ENCODE data around the gene MXRA7.

Gene MXRA7

DNA sequence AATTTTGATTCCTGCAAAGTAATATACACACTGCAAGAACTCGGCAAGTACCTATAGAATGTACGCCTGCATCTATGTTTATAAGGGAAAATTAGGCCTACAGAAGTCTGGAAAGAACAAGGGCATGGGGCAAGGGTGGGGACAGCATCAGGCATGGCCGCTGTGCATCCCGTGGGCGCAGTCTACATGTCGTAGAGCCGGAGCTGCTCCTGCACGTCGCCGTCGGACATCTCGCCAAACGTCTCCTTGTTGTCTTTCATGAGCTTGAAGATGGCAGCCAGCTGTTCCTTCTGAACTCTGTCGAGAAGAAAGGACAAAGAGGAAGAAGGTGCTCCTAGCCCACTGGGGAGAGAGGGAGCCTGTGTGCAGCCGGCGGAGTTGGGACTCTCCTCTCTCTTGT, 33.4 kb downstream of the MXRA7 start:
- DNase-seq (ENCODE audit: low spot score), result no peak

DNA sequence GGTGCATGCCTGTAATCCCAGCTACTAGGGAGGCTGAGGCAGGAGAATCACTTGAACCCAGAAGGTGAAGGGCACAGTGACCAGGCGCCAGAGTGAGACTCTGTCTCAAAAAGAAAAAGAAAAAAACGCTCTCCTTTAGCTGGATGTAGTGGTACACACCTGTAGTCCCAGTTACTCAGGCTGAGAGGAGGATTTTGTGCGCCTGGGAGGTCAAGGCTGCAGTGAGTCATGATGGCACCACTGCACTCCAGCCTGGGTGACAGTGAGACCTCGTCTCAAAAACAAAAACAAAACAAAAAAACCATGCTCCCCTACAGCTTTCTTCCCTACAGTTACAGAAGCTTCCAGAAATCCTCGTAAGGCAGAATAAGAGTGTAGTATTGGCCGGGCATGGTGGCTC, 34.1 kb downstream of the MXRA7 start:
- no peak for DNase-seq (ENCODE audit: low spot score)

DNA sequence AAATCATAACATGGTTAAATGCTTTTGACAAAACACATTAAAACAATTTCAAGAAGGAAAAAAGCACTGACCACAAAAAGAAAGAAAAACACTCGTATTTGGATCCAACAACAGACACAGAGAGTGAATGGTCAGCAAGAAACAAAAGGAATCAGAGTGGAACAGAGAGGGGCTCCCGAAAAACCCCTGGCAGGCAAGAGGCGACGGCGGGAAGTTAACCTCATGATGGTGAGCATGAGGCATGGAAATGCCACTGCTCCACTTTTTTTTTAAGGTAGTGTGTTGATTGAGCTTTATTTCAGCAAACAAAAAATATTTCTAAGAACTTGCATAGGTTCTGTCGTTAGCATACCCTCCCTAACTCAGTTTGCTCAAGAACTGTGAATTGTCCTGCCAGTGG, 35.1 kb downstream of the MXRA7 start:
- no peak for DNase-seq (ENCODE audit: low spot score)

DNA sequence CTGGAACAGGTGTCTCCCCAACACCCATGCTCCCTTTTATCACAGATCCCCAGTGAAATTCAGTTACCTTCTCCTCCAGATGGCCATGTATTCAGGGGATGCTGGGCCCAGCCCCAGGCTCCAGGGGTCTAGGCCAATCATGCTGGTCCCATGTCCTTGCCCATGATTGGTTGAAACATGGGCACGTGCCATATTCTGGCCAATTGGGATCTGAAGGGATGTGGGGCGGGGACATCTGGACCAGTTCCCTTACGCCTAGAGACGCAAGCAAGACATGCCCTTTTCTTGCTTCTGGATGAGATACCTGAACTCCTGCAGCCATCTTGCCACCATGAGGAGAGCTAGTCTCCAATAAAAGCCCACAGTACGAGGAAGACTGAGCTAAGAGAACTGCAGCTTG, 36.2 kb downstream of the MXRA7 start:
- DNase-seq (ENCODE audit: low spot score), result no peak

- DNase-seq (ENCODE audit: low spot score), result no peak
These were observed 37.0 kb downstream of the MXRA7 start for GRCh38 chr17:76673729-76674128.

- DNase-seq (ENCODE audit: low spot score), result no peak
These were observed 37.9 kb downstream of the MXRA7 start for GRCh38 chr17:76672892-76673291.

DNA sequence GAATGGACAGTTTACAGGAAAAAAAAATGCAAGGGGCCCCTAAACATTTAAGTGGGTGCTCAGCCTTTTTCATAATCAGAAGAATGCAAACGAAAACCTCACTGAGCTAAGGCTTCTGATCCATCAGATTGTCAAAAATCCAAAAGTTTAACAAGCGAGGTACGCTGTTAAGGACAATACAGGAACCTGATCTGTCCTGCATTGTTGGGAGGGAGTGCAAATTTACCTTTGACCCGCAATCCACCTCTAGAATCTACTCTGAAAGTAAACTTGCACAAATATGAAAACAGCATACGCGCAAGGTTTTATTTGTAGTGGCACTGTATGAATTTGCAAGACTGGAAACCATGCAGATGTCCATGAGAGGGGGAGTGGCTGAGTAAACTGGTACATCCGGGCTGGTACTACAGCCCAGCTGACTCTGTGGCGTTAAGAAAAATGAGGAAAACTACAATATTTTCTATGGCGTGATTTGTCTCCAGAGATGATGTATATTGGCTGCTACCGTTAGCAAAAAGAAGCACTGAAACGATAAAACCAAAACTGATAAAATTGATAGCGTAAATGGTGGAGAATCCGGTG, 38.4 kb downstream of the MXRA7 start:
- DNase-seq (ENCODE audit: low spot score), result no peak

DNA sequence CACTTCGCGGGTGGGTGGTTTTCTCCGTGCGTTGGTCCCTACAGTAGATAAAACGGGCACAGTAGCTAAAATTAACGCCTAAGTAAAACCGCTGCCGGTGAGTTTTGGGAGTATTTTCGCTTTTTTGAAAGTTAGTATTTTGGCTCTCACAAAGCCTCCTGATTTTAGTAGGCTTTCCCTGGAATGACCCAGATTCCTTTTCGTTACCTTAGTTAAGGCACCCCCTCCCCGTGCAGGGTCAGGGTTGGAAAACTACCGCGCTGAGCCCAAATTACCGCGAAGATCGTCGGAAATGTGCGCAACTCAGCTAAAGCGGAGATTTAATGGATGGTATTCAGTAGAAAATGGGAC, 38.9 kb downstream of the MXRA7 start:
- no peak for DNase-seq (ENCODE audit: low spot score)

DNA sequence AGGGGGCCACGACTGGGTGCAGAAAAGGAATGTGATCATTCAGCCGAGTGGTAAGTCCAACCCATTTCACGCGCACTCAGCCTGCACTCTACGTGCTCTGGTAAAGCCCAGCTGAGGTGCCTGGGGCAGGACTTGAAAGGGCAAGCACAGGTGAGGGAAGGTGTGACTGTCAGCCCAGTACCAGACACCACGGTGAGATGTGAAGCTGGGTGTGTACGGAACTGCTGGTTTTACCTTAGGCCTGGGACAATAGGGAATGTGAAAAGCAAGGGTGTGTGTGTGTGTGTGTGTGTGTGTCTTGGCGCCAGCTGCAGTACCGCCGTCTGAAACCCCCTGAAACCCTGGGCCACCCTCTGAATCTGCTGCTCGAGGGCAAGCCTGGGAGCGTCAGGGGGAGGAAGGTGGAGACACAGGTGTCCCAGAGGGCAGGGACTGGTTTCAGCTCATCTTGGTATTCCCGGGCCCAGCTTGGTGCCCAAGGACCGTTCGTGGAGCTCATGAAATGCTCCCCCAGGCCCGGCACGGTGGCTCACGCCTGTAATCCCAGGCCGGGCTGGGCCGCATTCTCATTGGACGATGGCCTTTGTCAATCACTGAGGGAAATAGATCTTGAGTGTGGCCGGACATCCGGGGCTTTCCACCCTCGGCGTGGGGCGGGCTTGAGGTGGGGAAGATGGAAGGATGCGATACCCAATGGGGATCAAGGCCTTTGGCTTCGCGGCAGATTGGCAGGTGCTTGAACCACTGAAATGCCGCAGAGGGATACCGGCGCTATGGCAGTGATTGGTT, 39.4 kb downstream of the MXRA7 start:
- peak; percentile 100 for DNase-seq (ENCODE audit: low spot score)

- DNase-seq (ENCODE audit: low spot score), result no peak
These were observed 40.0 kb downstream of the MXRA7 start for GRCh38 chr17:76670718-76671122.

- no peak for DNase-seq (ENCODE audit: low spot score)
These were observed 40.6 kb downstream of the MXRA7 start for GRCh38 chr17:76670020-76670717.

DNA sequence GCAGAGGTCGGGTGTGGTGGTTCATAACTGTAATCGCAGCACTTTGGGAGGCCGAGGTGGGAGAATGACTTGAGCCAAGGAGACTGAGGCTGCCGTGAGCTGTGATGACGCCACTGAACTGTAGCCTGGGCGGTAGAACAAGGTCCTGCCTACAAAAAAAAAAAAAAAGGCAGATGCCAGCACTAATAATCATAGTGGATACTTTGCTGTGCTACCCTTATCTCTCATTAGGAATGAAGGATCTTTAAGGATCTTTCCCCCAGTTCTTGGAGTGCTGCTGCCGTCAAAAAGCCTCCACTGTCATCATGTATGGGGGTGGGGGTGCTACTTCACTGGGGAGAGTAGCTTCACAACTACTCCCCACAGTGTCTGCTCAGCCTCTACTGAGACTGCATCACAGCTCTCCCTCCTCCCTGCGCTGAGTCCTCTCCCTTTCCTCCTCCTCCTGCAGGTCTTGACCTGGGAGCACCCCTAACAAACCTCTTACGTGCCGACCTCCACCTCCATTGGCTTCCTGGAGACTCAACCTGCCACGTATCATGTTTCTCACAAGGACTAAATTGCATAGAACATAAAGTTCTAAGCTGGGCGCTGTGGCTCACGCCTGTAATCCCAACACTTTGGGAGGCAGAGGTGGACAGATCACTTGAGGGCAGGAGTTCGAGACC, 42.8 kb downstream of the MXRA7 start:
- no peak for DNase-seq (ENCODE audit: low spot score)

- no peak for DNase-seq (ENCODE audit: low spot score)
These were observed 43.3 kb downstream of the MXRA7 start for GRCh38 chr17:76667491-76667755.

- DNase-seq (ENCODE audit: low spot score), result no peak
These were observed 50.1 kb downstream of the MXRA7 start for GRCh38 chr17:76660656-76661042.

DNA sequence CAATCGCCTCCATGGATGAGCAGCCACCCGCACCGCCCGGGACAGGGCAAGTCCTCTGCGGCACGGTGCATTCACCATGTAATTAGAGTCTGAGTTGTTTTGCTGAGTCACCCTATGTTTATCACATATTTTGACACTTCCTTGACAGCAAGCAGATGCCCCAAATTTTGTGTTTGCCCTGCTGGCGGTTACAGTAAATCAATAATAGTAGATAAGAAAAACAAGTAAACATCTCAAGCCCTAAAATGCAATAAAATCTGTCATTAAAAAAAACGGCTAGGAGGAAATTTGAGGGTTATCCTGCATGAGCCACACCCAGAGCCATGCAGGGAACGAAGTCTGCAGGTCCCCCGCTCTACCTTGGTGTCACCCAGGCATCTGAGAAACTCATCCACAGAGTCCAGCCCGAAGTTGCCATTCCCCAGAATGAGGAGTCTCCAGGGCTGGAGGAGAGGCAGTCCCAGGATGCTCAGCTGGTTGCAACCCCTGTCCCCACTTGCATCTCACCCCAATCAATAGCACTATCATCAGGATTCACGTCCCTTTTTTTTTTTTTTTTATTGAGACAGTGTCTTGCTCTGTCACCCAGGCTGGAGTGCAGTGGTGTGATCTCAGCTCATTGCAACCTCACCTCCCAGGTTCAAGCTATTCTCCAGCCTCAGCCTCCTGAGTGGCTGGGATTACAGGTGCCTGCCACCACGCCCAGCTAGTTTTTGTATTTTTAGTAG, 50.7 kb downstream of the MXRA7 start:
- DNase-seq (ENCODE audit: low spot score), result peak; percentile 68

GRCh38 chr17:76658242-76658662, 52.5 kb downstream of the MXRA7 start:
- DNase-seq (ENCODE audit: low spot score), result no peak

DNA sequence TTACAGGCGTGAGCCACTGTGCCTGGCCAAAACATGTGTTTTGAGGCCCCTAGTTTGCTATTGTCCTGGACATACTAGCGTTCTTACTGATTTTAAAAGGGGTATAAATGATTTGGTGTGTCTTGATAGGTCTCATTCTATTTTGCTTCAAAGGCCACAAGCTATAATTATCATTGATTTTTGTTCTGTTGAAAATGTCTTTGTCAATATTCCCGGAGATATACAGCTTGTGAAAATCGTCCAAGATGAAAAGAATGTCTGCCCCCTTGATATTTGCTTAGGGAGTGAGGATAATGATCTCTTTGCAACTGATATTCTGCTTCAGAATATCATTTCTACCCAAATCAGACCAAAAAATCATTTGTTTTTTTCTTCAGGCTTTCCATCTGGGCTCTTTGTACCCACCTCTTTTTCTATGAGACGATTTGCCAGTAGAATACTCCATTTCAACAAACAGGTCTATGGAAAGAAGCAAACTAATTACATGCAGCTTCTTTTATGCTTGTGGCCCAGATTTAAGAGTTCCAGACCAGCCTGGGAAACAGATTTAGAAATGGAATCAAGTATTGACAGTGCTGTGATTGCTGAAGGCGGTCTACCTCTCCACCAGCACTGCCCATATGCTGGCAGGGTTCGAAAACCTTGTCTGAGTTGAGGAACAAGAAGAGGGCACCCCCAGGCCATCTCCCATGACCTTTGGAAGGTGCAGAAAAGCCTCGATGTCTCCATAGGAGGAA, 53.1 kb downstream of the MXRA7 start:
- DNase-seq (ENCODE audit: low spot score), result no peak

DNA sequence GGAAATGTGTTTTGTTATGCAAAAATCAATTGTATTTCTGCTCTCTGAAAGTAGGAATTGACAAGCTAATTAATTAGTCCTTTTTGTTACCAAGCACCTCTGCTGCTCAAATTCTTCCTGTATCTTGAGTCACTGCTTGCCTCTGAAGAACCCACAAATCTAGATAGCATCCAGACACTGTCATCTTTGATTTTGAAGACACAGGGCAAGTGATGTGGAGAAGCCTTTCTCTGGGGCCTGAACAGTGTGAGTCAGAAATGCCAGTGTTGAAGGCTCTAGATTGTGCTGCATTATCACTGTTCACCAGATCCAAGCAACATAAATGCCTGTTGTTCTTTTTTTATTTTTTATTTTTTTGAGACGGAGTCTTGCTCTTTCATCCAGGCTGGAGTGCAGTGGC, 56.4 kb downstream of the MXRA7 start:
- no peak for DNase-seq (ENCODE audit: low spot score)

- no peak for DNase-seq (ENCODE audit: low spot score)
These were observed 60.3 kb downstream of the MXRA7 start for GRCh38 chr17:76650504-76650903.

GRCh38 chr17:76646712-76647111, 64.1 kb downstream of the MXRA7 start:
- DNase-seq (ENCODE audit: low spot score), result no peak

DNA sequence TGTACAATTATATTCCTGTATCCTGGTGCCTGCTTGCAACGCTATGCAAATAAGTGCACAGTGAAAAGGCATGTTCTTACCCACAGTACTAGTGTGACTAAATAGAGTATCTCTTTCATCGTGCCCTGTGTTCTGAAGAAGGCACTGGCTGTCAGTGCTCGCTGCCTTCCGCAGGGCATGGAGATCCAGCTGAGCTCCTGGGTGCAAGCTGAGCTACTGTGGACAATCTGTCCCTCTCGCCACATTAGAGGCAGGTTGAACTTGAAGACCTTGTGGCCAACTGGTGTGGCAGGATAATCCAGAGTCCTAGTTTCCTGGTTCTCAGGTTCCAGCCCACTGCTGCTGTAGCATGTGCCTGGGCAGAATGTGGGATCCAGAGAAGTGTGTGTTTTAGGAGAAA, 65.3 kb downstream of the MXRA7 start:
- DNase-seq (ENCODE audit: low spot score), result no peak

DNA sequence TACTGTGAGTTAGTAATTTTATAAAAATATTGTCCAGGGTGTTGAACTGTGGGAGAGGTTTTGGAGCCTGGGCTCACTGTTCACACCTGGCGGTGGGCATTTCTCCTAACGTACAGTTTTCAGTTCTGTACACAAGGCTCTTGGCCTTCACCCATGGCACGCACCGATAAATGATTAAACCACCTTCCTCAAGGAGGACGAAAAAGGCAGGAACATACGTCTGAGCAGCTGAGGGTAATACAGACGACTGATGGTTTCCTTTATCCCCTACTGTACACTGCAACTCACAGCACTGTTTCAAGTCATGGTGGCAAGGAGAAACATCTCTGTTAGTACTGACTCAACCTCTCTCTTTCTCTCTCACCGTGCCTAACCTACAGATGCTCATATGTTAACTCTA, 65.8 kb downstream of the MXRA7 start:
- DNase-seq (ENCODE audit: low spot score), result no peak
